HG02973 (cell line): Measurements from ENCODE around the gene GPATCH3.
A peak's percentile ranks its signal among the peaks of the same experiment; 100 is the strongest.
"Not testable (repeated sequence)": the region's sequence is repeated elsewhere in the genome, so short reads cannot be mapped to it uniquely, and the experiment has no call there.

Experiments used
- ATAC-seq: cut with Tn5 transposase; IDR thresholded peaks from one replicate; pipeline ENCODE4 v1.9.1; 2021; ENCODE audit warnings: moderate library complexity; ENCODE audit not compliant: unreplicated experiment

GPATCH3 gene

DNA sequence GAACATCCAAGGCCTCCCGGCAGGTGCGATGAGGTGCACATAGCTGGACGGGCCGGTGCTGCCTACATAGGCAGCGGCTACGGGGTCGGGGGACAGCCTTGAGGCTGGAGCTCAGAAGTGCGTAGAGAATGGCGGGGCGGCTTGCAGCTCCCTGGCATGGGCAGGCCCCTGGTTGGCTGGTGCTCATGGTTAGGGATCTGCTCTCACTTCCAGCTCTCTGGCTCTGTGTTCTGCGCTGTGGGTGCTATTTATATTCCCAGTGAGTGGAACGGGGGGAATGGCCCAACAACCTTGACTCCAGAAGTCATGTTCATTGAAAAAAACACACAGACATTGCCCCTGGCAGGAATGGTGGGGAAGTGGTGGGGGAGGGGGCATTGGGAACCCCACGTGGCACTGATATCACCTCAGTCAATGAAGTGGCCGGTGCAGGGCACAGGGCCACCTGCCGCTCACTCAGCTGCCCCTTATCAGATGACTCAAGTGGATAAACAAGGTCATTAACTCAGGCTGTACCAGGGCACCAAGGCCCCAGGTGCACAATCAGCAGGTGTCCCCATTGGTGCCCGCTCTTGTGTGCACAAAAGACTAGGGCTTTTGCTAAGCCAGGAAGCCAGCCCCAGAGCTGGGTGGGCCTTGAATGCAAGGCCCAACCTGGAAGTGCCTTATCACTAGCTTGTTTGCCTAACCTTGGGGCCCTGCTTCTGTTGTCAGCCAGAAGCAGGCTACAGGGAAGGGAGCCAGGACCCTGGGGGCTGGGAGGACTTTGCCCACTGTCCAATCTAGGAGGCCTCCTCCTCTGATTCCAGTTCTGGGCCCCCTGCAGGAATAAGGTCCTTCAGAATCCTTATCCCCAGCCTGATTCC lies 13.7 kb upstream of the GPATCH3 start, which contains the start of gene NR0B2:
Gene NR0B2 (minus strand): TSS at position 222 of the 866 bp plus-strand sequence. CDS start 35 bp downstream, at position 187.
- ATAC-seq: no peak

DNA sequence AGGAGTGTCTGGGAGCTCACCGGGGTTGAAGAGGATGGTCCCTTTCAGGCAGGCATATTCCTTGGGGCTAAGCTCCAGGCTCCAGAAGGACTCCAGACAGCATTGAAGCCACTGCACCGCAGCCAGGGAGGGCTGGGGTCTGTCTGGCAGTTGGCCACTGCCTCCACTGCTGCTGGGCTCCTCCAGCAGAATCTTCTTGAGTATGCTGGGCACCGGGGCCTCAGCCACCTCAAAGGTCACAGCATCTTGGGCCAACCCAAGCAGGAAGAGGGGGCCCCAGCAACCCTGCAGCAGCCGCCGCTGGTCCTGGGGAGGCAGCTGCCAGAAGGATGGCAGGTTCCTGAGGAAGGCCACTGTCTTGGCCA lies 13.1 kb upstream of the GPATCH3 start:
- no peak for ATAC-seq

DNA sequence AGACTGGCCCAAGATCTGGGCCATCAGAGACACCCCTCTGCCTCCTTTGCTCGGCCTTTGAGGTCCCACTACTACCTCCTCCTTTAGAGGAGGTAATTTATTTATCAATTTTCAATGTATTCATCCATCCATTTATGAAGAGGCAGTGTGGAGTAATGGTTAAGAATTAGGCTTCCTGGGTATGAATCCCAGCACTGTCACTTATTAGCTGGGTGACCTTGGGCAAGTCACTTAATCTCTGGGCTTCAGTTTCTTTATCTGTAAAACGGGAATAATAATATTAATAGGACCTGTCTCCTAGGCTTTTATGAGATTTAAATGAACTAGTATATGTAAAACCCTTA lies 11.9 kb upstream of the GPATCH3 start:
- ATAC-seq: no peak

DNA sequence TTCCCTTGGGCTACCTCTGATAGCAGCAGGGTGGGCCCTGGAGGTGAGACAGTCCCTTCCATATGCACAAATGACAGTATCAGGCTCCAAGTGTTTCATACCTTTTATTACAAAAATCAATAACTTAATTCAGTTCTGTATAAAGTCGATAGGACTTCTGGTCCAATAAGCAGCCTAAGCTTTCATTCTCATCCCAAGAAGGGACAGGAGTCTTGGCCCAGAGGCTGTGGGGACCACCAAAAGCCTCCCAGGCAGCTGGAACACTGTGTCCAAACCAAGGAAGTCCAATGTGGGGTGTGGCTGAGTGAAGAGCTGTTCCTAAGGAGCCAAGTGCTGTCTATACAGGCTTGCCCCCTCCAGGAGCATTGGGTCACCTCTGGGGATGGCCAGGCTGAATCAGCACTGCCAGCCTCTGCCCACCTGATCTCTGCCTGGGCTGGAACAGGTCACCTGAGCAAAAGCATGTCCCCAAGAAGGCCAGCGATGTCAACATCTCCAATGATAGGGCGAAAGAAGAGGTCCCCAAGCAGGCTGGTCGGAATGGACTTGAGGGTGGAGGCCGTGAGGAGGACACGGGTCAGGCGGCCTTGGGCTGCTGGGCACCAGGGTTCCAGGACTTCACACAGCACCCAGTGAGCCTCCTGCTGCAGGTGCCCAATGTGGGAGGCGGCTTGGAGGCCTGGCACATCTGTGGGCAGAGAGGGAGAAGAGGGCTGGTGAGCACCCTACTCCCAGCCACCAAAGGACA lies 11.3 kb upstream of the GPATCH3 start:
- no peak for ATAC-seq

DNA sequence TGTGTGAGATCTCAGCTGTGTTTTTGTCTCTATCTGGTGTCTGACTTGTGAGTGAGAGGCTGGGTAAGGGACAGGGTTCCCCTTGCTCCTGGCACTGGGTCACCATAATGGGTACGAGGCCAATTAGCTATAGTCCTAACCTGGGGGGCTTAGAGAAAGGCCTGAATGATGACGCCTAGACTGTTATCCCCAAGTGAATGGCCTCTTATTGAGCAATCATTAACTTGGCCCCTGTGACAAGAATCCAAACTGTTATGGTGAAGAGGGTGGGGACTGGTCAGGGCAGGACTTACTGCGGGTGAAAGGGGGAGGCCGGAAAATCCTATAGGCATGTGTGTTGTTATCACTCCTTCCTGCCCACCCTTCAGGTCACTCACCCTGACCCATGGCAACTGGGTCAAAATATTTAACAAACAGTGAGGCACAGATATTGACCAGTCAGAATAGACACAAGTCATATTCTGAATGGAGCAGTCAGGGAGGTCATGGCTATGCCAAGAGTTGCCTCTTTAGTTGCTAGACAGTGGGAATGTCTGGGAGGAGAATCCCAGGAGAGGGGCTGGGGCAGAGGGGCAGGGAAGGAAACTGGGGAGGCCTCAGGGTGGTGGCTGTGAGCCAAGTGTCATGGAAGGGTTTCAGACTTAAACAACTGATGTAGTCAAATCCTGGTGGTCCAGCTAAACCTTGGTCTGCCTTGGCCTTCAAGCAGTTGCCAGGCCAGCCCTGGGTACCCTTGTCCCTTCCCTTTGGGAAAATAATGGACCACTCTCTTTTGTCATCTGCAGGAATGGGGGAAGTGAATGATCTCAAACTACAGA lies 10.3 kb upstream of the GPATCH3 start:
- ATAC-seq: no peak

DNA sequence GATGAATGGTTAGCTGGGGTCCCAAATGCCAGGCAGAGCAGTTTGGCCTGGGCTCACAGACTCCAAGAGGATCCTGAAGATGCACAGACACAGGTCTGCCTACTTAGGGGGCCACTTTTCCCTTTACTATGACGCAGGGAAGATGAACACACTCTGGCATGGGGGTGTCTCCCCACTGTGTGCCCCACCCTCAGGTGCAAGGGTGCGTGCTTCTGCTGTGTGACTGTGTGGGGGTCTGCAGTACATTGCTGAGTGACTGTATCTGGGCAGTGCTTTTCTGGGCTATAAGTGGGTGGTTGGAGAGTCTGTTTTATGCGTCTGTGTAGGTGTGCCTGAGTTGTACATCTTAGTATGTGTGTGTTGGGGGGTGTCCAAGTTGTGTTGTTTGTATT lies 9.7 kb upstream of the GPATCH3 start:
- no peak for ATAC-seq

DNA sequence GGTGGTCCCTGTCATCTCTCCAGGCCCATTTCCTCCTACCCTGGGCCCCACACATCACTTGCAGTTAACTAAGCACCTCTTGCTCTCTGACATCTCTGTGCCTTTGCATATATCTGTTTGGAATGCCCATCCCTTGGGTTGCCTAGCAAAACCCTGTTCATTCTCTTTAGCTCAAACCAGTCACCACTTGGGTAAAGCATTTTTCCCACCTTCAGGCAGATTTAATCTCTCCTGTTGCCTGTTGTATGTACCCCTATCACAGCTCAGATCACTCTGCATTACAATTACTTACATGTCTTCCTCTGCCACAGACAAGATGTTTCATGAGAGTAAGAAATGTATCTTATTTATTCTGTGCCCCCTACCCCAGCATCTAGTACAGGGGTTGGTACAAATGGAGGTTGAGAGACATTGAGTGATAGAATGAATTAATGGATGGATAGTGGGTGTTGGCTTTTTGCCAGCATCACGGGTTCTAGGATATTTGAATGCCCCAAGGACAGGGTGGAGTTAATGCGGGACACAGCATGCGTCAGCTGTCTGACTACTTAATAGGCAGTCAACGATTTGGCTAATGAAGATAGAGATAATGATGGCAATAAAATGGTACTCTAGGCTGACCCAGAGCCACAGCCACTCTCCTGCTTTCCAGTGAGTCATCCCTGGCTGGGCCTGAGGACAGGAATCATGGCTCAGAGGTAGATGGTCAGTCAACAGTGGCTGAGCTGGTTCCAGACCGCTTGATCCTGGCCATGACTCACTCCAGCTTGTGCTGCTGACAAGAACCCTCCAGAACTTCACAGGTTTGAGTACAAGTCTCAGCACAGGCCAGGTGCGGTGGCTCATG lies 7.0 kb upstream of the GPATCH3 start:
- no peak for ATAC-seq

DNA sequence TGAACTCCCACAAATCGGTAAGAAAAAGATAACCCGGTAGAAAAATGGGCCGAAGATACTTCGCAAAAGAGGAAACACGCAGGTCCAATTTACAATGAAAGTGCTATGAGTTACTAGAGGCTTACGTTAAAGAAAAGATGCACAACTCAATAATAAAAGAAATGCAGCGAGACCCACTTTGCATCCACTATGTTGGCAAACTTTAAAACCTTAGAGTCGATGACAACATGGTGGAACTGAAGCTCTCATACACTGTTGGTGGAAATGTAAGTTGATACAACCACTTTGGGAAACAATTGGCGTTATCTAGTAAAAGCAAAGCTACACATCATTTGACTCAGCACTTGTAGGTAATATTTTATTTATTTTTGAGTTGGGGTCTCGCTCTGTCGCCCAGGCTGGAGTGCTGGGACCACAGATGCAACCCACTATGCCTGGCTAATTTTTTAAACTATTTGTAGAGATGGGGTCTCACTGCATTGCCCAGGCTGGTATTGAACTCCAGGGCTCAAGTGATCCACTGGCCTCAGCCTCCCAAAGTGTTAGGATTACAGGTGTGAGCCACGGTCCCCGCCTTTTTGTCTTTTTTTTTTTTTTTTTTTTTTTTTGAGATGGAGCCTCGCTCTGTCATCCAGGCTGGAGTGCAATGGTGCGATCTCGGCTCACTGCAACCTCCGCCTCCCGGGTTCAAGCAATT lies 696 bp upstream of the GPATCH3 start:
- ATAC-seq: no peak

DNA sequence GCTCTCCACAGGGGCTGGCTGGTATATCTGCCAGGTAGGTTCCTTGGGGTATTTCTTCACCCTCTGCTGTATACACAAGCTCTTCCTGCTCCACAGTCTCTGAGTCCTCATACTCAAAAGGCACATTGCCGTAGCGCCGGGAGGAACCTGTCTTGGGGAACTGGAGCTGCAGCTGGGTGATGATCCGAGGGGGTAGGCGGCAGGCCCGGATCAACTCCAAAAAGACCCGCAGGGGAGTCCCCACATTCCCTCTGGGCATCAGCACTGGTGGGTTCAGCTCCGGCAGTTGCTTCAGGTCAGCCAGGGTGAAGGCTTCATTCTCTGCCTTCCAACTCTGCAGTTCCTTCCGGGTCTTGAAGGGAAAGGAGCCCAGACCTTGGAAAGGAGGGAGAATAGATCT lies 2.9 kb downstream of the GPATCH3 start:
- no peak for ATAC-seq

DNA sequence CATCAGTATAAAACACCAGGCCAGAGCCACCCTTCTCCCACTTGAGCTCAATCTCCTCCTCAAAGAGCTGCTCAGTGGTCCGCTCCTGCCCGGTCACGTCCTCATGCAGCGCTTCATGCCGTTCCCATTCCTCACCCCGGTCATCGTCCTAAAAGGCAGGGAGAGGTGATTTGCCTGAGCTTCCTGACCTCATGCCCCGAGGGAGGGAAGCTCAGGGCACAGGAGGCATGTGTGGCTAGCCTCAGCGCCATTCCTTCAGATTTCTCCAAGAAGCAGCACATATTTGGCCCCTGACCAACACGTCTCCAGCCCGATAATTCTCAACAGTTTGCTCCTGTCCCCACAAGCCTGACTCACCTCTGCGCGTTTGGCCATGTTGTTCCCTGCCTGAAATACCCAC lies 6.0 kb downstream of the GPATCH3 start:
- ATAC-seq: no peak

DNA sequence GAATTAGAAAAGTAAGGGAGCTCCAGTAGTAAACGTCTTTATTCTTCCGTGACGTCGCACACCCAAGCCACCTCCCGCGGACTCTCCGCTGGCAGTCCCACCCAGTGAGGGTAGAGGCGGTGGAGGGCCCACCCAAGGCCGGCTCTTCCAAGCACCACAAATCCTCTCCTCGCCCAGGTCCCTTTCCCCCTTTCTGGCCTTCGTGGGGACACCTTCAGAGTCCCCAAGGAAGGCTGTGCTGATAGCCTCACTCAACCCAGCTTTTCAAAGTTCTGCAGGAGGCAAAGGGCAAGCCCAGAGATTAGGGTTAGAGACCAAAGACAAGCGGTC lies 9.8 kb downstream of the GPATCH3 start:
- peak; percentile 14 for ATAC-seq

DNA sequence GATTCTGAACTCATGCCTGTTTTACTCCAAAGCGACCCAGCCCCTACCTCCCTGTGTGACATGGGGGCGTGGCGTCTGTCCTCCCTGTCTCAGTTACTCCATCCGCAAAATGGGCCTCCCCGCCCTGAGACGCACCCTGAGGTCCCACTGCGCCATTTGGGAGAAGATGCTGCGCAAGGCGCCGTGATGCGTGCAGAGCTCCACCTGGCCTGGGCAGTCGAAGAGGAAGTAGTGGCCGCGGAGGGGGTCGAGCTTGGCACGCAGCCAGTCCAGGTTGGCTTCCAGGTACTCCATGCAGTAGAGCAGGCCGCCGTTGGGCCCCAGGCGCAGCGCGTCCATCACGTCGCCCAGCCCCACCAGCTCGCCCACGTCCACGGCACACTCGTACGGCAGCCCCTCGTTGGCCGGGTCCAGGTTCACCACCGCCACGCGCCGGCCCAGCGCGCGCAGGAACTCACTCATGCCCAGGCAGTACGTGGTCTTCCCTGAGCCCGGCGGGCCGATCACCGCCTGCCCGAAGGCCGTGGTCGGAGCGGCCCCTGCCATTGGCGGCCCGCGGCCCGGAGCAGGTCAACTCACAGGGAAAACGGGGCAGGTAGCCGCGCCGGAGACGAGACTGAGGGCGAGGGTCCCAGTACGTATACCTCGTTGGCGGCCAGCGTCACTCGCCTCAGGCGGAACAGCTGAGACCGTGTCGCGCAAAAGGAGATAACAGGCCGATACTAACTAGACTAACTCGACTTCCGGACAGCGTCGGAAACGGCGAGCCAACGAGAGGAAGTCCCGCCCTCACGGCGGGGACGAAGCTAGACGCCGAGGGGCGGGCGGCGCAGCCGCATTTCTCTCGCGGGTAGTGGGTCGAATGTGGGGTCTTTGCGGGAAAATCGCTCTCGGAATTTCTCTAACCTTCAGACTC lies 10.5 kb downstream of the GPATCH3 start, which contains the start of gene GPN2:
Gene GPN2 (minus strand): TSS at position 733 of the 916 bp plus-strand sequence. CDS start 187 bp downstream, at position 546.
- peak; percentile 78 for ATAC-seq

DNA sequence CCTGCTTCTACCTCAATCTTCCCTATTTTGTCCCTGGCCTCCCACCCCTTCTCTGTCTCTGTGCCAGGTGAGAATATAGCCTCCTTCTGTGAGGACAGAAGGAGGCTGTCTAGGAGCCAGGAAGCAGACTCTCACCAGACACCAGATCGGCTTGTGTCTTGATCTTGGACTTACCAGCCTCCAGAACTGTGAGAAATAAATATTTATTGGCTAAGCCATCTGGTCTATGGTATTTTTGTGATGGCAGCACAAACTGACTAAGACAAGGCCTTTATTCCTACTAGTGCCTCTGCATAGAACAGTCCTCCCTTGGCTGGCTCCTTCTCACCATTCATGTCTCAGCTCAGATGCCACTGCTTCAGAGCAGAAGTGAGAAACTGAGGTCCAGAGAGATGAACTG lies 12.0 kb downstream of the GPATCH3 start:
- no peak for ATAC-seq

DNA sequence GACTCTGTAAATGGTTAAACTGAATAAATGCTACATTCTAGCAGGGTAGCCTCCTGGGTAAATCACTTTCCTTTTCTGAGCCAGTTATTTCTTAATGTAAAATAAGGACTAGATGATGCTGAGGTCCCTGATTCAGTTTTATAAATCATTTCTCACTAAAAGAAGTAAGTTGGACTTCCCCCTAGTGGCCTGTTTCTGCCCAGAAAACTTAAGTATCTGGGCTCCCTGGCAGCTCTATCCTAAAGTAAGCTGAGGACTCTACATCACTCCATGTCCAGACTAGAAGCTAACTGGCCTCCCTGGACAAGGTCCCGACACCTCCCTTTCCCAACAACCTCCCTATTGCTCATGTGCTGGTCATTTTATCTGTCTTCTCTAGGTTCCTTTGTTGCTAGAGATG lies 13.1 kb downstream of the GPATCH3 start:
- ATAC-seq: no peak

DNA sequence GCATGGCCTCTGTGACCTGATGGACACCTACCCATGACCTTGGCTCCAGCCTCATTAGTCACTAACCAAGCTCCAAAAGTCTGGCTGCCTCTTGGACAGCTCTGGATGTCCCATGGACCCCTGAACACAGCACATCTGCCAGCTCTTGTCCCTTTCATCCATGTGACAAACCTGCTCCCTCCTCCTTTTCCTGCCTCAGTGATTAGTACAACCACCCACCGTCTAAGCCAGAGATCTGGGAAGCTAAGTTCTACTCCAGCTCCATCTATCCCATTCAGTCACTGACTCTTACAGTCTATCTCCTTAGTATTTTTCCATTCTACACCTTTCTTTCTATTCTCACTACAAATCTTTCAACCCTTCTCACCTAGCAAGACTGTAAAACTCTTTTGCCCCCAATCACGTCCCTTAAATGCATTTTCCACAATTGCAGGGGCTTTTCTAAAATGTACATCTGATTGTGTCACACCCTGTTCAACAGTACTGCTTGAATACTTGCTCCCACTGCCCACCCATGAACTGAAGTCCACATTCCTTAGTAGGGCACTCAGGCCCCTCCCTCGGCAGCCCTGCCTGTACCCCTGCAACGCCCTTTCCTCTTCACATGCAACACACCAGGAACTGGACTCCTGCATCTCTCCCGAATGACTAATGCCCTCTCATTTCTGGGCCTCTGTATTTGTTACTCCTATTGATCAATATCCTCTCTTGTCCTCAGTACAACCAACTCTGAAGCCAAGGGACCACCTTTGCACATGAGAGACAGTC lies 17.4 kb downstream of the GPATCH3 start:
- ATAC-seq: no peak

DNA sequence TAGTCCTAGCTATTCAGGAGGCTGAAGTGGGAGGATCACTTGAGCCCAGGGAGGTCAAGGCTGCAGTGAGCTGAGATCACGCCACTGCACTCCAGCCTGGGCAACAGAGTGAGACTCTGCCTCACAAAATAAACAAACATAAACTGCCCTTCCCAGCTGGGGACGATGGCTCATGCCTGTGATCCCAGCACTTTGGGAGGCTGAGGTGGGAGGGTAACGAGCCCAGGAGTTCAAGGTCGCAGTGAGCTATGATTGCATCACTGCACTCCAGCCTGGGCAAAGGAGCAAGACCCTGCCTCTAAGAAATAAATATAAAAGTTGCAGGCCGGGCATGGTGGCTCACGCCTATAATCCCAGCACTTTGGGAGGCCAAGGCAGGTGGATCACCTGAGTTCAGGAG lies 18.7 kb downstream of the GPATCH3 start:
- not testable (repeated sequence) for ATAC-seq

DNA sequence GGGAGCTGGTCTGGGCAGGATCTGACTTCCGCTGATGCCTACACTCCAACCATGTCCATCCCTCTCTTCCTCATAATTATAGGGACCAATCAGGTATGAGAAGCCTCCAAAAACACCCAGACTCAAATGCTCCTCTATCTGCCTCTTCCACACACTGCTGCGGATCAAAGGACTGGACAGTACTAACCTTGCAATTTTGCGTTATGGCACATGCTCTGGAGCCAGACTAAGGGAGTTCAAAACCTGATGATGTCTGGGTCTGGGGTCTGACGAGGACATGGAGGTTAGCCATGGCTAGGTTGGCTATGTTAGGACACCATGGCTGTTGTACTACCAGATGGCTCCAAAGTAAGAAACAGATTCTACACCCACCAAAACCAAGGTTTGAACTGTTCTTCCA lies 20.5 kb downstream of the GPATCH3 start:
- no peak for ATAC-seq

DNA sequence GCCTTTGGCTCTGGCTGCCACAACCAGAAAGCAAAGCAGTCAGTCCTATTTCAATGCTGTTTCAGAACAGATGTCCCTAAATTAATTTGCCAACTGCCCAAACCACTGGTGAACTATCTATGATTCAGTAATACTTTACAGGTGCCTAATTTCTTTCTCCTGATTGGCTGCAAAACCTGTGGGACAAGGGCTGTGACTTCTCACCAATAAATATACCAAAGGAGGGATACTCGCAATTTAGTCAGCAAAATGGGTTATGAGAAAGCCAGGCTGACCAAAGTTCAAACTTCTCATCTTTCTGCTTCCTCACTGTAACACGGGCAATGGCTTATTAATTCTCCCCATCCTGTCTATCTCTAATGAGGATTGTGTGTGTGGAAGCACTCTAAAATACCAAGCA lies 22.9 kb downstream of the GPATCH3 start:
- ATAC-seq: no peak
